Midbrain (tissue), 1 donor: Measurements from ENCODE around the gene DEFB112.

ENCODE experiments used
- DNase-seq: peaks from one replicate; lab custom pipeline; 2025; lab: John Stamatoyannopoulos, UW

DEFB112 gene, protein sequence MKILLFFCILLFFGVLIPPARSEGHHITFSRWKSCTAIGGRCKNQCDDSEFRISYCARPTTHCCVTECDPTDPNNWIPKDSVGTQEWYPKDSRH

DNA sequence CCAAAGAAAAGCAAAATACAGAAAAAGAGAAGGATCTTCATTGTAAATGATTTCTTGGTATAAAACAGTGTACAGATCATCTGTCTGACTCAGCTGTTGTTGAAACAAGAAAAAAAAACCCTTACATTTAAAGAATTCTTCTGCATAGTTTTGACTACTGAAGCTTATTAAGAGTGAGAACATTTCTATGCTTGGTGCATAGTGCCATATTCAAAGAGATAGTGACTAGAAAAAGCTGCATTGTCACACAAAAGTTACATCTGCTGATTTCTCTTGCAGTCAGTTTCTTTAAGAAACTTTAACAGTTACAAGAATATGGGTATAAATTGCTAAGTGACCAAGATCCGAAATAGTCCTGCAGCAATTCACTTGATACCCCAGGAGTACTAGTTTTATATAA is at the start of gene DEFB112:
TSS of gene DEFB112 (minus strand) at position 101 of the 400 bp plus-strand sequence. CDS start at position 41, 60 bp downstream.
- DNase-seq = no peak

DNA sequence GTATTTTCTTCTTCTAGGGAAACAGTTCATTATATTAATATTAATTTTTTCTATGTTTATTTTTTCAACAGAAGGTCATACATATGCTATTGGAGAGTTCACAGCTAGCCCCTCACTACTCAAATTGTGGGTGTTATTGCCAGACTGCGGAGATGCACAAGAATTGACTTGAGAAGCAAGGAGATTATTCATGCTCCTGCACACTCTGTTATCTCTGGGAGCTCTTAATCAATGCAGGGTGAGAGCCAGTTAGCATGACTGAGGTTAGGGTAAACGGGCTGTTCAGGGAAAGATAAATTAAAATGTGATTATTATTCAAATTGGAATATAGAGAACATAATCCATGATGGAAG is 48.9 kb upstream of the DEFB112 start:
- no peak for DNase-seq

DNA sequence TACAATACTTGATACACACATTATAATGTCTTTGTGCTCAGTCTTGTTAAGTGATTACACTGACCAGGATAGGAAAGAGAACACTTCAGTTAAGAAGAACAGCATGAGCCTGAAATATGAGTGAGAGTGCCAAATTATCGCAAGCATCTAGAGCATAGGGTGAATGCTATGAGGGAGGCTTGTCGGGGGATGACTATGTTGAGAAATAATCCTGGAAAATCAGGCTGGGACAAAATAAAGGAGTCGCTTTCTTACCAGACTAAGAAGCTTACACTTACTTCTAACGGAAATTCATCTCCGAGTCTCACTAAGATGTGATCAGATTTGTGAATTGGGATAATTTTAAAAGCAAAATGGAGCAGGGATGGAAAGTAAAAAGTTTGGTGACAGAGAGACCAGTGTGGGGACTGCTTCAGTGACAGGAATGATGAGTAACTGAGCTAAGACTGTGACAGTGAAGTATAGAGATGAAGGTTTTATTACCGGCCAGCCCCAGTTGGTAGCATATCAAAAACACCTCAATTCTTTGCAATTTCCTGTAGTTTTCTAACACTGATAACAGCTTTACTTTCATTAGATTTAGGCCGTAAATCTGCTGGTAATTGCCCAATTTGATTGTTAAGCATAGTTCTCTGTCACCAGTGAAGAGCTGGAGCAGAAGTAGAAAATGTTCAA is 48.4 kb upstream of the DEFB112 start:
- DNase-seq = no peak

DNA sequence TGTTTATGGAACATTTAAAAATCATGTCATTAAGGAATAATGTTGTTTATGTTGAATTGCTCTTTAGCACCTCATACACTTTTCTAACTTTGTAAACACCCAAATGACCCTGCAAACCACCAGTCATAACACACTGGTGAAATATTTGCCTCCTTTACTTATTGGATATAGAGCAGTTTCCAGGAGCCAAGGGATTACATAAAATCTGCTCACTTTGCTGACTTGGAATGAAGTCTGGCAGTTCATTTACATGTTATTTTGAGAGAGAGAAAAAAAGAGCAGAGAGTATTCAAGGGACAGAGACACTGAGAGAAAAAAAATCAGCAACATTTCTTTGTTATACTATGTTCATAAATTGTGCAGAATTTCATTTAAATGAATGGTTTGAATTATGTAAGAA is 46.6 kb upstream of the DEFB112 start:
- no peak for DNase-seq

DNA sequence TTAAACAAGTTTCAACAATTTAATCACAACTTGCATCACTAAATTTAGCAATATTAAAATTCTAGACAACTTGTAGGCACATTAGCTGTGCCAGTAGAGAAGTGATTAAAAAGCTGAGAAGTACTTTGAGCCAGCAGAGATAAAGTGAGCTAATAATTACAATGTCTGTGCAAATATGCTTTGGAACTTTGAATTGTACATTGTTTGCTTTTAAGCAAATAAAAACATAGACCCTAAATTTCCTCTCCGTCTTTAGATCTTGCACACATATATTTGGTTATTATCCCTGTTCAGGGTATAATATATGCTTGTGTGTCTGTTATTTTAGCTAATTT is 44.2 kb upstream of the DEFB112 start:
- no peak for DNase-seq

DNA sequence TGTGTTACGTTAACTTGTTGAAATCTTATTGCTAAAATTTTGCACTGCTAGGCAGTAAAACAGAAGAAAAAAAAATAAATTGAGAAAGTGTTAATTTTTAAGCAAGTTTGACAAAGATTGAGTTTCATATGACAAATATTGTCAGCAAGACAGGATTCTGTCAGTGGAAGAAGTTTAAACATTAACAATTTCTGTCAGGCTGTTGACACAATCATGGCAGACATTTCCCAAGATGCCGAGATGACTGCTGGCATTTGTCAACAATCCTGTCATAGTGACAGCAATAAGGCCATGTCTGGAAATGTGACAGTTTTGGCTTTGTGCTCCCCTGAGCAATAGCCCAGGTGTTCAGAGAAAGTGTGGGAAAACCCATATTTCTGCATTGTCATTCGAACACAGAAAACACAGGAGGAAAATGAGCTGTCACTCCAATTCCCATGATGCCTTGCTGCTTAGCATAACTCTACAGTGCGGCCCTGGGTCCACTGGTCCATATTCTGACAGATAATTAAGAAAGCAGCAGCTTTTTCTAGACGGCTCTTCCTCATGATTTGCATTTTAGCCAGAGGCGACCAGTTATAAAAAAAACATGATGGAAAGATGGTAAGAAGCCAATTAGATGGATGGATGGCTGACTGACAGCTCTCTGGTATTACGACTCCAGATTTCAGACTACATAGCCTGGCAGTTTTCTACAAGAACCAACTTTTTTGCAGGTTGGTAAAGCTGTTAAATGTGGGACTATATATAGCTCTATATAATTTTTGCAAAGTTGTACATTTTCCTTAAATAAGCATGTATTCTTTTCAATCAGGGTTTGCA is 43.6 kb upstream of the DEFB112 start:
- DNase-seq = no peak

DNA sequence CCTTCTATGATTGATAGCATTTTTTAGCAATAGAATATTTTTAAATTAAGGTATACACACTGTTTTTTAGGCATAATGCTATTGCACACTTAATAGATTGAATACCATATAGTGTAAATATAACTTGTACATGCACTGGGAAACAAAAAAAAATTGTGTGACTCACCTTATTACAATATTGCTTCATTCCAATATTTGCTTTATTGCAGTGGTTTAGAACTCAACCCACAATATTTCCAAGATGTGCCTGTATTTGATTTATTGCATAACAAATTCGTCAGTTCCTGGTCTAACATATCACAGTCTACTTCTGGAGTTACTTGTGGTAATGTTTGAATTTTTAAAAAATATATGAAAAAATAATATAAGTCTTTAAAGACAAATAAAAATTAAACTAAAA is 41.9 kb upstream of the DEFB112 start:
- DNase-seq = no peak

DNA sequence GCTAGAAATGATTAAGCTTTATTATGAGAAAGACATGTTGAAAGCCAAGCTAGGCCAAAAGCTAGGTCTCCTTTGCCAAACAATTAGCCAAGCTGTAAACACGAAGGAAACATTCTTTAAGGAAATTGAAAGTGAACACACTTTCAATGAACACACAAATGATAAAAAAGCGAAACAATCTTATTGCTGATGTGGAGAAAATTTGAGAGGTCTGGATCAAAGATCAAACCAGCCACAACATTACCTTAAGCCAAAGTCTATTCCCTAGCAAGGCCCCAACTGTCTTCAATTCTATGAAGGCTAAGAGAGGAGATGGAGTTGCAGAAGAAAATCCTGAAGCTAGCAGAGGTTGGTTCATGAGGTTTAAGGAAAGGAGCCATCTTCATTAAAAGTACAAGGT is 40.2 kb upstream of the DEFB112 start:
- no peak for DNase-seq

DNA sequence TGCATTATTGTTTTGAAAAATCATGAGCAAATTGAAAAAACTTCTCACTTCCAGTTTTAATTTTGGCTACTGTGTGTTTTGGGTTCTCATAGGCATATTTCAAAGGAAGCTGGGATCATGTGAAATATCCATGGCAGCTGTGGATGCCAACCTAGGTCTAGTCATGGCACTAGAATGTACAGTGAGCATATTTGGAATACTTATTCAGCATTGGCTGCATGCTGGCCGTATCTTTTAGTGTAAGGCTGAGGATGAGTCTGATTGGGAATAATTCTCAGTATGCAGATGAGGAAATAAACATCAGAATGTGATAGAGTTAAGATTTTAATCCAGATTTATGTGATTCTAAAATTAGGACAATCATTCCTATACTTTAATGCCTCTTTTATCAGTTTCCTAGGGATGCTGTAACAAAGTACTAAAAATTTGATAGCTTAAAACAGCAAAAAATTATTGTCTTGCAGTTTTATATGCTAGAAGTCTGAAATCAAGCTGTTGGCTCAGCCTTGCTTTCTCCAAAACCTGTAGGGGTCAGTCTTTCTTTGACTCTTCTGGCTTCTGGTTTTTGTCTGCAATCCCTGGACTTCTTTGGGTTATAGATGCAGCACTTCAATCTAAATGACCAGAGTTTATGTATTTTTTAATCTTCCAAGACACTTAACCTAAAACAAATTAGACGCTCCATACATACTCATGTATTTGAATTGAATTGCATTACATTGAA is 37.7 kb upstream of the DEFB112 start:
- DNase-seq = no peak

DNA sequence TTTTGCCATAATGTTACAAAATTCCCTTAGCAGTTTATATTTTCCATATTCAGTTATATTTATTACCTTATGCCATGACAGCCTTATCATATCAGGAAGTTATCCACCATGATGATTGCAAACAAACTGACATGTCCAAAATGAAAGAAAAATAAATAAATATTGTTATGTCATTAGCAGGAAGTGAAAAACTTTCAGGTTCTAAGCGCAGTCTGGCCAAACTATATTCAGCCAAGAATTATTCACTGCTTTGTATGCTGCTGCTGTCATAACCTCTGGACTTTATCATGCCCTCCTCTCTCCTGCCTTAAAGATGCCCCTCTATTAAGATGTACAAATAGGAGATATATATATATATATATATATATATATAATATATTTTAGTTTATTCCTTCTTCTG is 27.7 kb upstream of the DEFB112 start:
- no peak for DNase-seq

DNA sequence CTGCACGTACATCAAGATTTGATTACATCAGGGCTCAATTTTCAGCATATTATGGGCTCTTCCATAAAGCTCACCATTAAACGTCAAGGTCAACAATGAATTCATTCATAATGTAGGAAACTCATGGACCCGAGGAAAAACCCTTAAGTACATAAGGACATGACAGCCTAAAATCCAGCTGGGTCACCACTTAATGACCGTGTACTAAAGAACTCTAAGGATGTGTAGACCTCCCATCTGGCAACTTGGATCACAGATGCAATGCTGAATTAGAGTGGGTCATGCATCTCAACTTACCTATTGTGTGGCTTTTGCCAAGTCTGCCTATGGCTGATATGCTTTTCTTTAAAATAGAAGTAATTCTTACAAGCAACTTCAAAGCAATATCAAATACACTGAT is 26.7 kb upstream of the DEFB112 start:
- DNase-seq = no peak

DNA sequence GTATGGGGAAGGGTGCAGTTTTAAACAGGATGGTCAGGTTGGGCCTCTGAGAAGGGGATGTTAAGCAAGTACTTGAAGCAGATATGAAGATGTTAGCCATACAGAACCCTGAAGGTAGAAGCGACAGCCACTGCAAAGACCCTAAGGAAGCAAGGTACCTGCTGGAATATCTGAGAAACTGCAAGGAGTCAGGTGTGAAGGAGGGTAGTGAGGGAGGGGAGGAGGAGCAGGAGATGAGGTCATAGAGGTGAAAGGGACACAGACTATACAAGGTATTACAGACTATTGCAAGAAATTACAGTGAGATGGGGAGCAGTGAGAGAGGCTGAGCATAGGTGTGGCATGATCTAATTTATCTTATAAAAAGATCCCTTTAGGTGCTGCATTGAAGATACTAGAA is 22.2 kb upstream of the DEFB112 start:
- DNase-seq = no peak

DNA sequence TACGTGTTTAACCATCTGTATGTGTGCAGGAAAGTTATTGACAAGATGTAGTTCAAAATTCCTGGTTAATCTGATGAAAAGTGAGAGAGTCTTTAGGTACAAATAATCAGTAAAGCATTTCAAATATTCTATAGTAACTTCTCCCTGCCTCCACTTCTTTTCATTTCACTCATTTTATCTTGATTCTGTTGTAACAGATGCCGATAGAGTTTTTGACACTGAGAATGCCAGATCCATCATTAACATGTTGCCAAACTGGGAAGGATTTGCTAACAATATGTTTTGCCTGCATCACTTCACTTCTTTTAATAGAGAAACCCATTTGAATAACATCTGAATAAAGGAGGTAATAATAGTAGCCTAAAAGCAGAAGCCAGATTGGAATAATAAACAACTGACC is 20.4 kb upstream of the DEFB112 start:
- DNase-seq = no peak

DNA sequence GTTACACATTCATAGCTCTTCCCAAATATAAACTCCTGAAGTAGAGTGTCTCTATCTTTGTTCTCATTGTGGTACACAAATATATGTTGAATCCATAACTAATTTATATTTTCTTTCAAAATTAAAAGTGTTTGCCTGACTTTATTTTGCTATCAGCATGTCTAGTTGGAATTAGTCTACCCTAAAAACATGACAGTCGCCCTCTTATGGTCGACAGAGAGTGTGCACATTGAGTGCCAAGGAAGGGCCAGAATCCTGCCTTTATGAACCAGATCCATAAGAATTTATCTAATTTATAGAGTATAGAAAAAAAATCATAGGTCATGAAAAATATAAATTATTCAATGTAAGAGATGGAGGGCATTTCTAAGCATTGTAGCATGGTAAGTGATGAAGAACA is 12.3 kb upstream of the DEFB112 start:
- no peak for DNase-seq

DNA sequence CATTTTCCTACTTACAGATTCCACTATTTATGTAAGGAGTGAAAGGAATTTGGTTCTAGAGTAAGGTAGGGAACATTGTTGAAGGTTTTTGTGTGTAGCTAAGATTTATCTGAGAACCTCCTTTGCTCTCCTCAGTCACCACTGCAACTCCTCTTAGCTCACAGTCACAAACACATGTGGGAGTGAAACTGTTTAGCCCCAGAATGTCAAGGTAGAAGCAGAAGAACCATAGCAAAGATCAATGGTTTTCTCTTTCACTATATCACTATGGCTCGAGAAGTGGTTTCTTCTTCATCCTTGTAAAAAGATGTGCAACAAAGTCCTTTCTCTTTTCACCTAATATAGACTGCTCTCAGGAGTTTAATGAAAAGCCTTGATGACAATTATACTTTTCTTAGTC is 6.5 kb upstream of the DEFB112 start:
- DNase-seq = no peak

DNA sequence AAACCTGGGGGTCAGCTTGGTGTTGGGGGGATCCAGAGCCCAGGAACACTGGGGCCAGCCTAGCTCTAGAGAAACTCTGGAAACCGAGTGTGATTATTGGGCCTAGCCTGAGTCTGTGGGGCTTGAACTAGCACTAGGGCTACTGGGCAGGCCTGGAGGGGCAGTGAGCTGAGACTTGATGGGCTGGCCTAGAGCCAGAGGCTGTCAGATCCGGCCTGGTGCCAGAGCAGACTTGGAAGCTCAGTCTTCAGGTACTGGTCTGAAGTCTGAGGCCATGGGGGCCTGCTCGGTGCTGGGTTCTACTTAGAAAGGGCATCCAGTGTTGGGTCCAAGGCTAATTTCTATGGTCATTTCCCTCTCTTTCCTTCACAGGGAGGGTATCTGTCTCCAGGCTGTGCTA is 2.7 kb downstream of the DEFB112 start:
- no peak for DNase-seq

DNA sequence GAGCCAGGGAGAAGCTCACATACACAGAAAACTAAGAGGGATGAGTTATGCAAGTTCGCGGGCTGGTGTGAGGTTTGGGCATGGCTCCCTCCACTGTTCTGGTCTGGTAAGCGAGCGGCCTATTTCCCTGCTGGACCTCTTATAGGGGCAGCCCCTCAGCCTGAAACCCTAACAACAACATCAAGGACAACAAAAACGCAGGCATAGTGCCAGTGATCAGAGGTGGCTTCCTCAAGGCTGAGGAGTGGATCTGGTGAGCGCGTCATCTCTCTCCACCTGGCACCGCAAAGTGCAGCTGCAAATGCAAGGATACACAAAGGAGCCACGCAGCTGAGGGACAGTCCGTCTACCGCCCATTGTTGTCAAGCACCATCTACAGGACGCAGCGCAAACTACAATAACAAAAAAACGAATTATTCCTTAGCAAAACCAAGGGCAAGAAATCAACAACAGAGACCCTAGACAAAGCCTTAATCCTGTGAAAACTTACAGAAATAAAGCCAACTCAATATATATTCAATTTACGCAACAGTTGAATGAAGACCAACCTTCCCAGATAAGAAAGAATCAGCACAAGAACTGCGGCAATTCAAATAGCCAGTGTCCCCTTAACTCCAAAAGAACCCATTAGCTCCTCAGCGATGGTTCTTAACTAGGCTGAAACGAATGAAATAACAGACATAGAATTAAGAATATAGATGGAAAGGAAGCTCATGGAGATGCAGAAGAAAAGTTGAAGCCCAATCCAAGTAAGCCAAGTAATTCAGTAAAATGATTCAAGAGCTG is 18.8 kb downstream of the DEFB112 start:
- no peak for DNase-seq

DNA sequence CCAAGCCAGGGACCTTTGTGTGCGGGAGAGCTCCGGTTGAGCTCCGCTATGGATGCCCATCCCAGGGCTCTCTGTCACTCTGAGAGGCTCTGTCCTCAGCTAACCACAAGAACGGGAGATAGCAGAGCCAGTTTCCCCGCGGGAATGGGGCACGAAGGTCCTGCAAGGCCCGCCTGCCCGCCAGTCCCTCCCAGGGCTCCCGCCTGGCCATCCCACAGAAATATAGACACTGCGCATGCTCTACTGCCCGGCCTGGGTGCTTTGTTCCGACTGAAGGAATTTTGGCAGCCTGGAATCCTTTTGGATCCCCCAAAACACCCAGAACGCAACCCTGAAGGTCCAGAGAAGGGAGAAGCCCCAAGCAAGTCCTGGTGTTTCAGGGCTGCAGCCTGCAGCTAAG is 19.4 kb downstream of the DEFB112 start:
- DNase-seq = no peak

DNA sequence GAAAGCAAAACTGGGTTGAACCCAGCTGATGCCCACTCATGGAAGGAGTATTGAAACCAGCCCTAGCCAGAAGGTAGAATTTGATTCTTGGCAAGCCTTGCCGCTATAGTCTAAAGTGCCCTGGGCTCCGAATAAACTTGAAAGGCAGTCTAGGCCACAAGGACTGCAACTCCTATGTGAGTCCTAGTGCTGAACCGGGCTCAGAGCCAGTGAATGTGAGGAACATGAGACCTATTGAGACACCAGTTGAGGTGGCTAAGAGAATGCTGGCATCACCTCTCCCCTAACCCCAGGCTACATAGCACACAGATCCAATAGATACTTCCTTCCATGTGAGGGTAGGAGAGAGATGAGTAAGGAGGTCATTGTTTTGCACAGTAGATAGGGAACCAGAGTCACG is 24.5 kb downstream of the DEFB112 start:
- DNase-seq = no peak

DNA sequence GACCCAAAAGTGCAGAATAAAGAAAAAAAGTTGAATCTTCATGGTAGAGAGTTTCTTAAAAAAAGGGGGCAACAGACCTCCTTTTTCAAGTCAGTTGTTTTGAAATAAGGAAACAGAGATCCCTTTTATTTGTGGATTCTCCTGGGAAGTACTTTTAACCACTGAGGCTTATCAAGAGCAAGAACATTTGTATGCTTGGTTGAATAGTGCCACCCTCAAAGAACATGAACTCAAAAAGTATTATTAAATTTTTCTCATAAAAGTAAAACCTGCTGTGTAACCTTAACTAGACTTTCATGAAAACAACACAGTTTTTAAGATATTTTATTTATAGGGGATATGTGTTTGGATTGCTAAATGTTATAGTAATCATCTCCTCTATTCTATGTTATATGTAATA is 27.8 kb downstream of the DEFB112 start, which contains the start of gene DEFB110:
TSS of gene DEFB110 (minus strand) at position 101 of the 400 bp plus-strand sequence. CDS start at position 42, 59 bp downstream.
- no peak for DNase-seq

DNA sequence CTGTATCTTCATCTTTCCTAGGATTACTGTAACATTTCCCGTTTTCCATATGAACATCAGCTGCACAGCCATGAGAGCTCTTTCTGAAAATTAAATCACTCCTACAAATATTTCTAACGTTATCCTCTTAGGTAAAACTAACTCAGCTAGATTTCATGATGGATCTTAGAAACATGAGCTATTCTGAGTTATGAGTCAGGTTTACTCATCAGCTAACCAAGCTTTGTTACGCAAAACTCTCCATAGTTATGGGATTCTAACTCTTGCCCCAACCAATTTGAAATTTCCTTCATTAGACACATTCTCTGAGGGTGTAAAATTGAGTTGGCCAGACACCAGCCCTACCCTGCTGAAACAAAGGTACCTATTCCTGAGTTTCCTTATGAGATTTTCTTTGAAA is 41.9 kb downstream of the DEFB112 start:
- no peak for DNase-seq

DNA sequence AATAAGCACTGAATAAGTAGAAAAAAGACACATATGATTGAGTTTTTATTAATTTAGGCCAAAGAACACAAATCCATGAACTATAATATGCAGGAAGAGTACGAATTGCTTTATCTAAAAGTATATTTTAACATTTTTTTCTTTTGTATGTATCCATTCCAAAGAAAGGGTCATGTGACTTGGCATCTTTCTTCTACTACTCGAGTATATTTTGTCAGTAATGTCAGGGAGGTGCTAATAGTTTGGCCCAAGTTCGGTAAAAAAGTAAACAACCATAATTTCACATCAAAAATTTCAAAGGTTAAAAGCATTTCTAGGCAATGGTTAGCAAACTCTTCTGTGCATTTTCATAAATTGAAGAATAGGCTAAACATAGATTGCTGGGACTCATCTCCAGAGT is 46.6 kb downstream of the DEFB112 start:
- no peak for DNase-seq
